Keratinocyte (primary cell): ENCODE results near the gene PLSCR3.

ENCODE experiments used
- EZH2 ChIP-seq: IDR thresholded peaks from one replicate; pipeline ENCODE4 v1.6.1; 2012; ENCODE audit warnings: inconsistent platforms, mild to moderate bottlenecking, low read length, moderate library complexity
- TF ChIP-seq, protein P1 (sequence below), 3 experiments: IDR thresholded peaks in 1 of 3; conservative IDR thresholded peaks in 1 of 3; optimal IDR thresholded peaks in 1 of 3; 2 replicates in 2 of 3; 3 replicates in 1 of 3; pipeline versions ENCODE3 to v1.5.1; 2011; ENCODE audit warnings: low read length in 3 of 3, mild to moderate bottlenecking in 3 of 3, moderate library complexity in 2 of 3, control low read depth in 1 of 3, inconsistent platforms in 1 of 3; ENCODE audit not compliant: insufficient read depth in 2 of 3; ENCODE audit errors: extremely low read depth in 1 of 3

DNA sequence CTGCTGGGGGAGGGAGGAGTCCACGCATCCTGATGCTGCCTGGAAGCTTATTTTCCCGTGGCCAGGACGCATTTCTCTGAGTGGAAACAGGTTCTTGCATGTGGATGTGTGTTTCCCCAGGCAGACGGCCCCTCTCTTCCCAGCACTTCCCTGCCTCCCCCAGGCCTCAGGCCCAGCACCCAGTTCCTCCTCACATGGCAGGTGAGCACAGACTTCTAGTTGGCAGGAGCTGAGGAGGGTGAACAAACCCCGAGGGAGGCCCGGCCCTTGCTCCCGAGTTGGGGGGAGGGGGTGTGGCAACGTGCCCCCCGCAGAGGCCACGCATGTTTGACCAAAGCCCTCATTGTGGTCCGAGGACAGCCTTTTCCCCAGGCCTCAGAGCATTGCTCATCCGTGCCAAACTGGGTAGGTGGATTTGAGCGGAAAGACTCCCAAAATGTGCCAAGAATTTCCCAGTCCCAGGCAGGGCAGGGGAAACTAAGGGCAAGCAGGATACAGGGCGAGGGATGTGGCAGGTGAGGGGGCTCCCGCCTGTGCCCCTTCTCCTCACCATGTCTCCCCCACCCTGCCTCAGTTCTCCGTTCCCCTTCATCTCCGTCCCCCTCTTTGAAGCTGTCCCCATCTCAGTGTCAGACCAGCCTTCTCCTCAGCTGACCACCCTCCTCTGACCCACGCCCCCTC, 24.3 kb upstream of the PLSCR3 start:
- TF ChIP-seq, protein P1, sequence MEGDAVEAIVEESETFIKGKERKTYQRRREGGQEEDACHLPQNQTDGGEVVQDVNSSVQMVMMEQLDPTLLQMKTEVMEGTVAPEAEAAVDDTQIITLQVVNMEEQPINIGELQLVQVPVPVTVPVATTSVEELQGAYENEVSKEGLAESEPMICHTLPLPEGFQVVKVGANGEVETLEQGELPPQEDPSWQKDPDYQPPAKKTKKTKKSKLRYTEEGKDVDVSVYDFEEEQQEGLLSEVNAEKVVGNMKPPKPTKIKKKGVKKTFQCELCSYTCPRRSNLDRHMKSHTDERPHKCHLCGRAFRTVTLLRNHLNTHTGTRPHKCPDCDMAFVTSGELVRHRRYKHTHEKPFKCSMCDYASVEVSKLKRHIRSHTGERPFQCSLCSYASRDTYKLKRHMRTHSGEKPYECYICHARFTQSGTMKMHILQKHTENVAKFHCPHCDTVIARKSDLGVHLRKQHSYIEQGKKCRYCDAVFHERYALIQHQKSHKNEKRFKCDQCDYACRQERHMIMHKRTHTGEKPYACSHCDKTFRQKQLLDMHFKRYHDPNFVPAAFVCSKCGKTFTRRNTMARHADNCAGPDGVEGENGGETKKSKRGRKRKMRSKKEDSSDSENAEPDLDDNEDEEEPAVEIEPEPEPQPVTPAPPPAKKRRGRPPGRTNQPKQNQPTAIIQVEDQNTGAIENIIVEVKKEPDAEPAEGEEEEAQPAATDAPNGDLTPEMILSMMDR (optimal IDR thresholded peaks at IDR 0.05 in 1 of 3, IDR thresholded peaks at IDR 0.05 in 1 of 3, conservative IDR thresholded peaks at IDR 0.05 in 1 of 3; ENCODE audit: extremely low read depth in 1 of 3, insufficient read depth in 2 of 3, low read length in 3 of 3): no peak
- TF ChIP-seq EZH2: no peak
